Stimulated activated CD4-positive, alpha-beta T cell treated with anti-CD3 and anti-CD28 coated beads, Interleukin-15, amount 100 ng/mL, for 24 hours (primary cell): ENCODE data around the gene PDE3A.
"Not testable (repeated sequence)": the region's sequence is repeated elsewhere in the genome, so short reads cannot be mapped to it uniquely, and the experiment has no call there.

Source experiments
- DNase-seq: peaks from one replicate; pipeline ENCODE4 v3.0.0-alpha.2; 2020

Gene PDE3A

DNA sequence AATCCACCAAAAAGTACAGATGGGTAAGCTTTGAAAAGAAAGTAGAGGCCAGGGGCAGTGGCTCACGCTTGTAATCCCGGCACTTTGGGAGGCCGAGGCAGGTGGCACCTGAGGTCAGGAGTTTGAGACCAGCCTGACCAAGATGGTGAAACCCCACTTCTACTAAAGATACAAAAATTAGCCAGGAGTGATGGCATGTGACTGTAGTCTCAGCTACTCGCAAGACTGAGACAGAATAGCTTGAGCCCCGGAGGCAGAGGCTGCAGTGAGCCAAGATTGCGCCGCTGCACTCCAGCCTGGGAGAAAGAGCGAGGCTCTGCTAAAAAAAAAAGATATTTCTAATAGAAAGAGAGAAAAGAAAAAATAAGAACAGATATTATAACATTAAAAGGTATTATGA, 192.6 kb downstream of the PDE3A start:
- DNase-seq = no peak

DNA sequence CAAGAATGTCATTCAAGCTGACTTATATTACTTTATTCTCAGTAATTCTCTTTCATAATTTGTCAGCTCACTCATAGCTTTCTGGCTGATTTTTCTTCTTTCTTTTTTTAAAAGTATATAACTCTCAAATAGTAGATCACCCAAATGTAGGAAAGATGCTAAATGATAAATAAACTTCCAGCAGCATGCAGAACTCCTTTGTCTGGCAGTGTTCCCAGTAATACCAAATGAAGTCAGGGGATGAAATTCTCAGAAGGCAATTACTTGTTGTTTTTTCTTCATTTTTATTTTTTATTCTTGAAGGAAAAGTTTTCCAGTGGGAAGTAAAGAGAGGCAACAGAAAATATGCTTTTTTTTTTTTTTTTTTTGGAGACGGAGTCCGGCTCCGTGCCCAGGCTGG, 193.5 kb downstream of the PDE3A start:
- DNase-seq = no peak

DNA sequence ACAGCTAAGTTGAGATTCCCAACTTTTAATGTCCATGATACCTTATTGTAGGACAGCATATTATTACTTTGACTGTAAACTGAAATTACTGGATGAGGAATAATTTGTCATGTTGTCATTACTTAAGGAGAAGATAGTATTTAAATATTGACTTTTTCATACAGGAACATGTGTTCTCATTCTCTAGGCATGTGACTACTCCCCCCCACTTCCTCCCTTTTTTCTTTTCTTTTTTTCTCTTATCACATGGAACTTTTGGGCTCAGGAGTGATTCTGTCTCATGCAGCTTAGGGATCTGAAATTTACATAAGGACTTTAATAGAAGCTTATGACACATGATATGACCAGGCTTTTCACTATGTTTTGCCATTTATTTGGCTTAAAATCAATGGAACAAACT, 199.1 kb downstream of the PDE3A start:
- DNase-seq = no peak

DNA sequence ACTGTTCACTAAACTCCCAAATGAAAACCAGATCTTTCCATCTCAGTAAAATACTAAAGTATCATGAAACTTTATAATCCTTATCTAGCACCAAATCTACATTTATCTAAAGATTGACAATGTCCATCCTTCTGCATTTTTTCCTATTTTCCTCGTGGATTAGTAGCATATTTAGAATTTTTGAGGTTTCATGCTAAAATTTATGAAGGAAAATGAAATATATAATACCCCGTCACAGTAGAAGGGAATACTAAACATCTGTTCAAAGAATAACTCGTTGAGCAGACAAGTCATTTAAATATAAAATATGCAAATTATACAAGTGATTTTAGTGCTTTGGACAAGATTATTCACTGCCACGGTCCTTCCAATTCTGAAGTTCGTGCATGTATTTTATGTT, 204.1 kb downstream of the PDE3A start:
- DNase-seq = no peak

DNA sequence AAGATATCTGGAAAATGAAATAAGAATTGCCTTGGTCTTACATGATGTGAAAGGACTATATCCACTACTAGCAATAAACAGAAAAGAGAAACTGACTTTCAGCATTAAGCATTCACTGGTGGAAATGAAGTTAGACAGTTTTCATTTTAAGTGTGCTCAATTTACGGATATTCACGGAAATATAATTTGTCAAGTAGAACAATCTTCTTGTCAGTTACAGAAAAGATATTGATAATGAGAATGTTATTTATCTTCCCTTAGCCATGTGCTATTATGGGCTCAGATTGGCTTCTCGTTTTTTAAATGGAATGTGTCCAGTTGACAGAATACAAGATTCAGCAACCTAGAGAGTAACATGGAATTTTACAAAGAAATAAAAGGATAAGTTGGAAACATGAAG, 208.2 kb downstream of the PDE3A start:
- DNase-seq = no peak

DNA sequence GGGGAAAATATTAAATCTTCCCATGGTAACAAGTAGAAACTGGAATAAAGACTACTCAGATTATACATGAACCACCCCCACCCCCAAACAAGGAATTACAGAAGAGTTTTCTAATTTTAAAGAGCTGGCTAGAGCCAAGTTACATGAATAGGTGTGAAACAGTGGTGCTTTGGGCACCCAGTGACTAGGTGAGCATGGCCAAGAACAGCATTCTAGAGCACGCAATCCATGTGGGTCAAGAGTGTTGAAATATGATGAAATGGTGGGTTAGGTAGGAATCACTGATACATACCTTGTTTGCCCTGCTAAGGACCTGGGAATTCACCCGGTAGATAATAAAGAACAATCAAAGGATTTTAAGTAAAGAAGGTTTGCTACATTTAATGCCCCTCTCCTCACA, 208.7 kb downstream of the PDE3A start:
- no peak for DNase-seq

DNA sequence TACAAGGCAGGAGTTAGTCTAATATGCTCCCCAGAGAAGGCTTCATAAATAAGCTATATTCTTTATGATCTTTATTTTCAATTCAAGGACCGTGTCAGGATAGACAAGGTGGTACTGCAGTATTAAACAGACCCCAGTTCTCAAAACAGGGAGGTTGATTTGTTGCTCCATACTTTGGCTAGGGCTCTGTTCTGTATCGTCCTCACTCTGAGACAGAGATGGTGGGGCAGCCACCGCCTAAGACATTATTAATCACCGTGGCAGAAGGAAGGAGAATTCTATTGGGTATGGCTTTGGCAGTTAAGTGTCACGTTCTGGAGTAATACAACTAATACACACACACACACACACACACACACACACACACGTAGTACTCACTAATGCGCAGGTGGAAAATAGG, 209.8 kb downstream of the PDE3A start:
- no peak for DNase-seq

DNA sequence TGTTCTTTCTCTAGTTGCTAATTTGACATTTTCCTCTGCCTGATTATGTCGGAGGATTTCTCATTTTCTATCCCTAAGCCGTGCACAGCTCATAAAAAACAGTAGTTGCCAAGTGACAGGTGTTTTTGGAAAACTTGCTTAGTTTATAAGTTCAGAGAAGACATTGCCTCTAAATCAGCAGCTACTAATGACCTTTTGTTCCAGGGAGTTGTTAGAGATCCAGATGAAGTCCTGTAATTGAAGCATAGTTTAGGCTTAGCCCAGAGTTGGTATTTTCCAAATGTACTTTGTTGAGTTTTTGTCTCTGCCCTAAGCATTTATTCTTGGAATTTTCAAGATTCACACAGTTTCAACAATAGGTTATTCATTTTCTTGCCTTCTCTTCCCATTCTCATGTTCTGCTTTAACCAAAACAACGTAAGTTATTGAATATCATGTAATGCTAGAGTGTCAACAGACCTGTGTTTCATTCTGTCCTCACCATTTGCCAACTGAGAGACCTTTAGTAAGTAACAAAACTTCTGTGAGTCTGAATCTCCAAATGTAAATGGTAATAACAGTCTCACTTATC, 216.8 kb downstream of the PDE3A start:
- DNase-seq = no peak

DNA sequence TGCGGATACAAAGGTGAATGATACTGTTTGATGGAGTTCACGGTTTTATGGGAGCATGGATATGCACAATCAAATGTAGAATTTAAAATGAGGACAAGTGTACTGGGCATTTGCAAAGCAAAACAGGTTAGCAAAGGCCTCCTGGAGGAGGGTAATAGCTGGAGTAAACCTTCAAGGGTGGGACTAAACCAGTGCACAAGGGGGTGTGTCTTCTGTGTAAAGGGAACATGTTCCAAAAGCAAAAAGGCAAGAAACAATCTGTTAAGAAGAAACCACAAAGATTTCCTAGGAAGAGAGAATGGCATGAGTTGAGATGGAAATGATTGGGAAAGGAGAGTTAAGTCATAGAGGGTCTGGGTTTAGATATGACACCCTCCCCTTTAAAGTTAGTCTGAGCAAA, 217.6 kb downstream of the PDE3A start:
- no peak for DNase-seq

DNA sequence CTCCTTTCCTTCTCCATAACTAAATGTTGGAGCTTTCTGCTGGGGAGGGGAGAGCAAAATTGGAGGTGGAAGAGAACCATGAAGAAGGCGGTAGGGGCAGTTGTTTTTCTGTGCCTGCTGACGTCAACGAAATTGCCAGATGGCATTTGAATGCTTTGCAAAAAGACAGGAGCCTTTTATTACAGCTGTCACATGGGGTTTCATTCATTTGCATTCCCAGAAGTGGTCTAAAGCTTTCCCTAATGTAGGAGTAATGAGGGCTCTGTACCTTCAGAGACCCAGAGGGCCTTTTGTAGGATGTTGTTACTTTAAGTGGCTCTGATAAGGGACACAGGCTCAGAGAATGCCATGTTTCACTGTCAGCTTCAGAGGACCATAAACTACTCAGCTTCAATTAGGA, 219.7 kb downstream of the PDE3A start:
- DNase-seq = no peak

DNA sequence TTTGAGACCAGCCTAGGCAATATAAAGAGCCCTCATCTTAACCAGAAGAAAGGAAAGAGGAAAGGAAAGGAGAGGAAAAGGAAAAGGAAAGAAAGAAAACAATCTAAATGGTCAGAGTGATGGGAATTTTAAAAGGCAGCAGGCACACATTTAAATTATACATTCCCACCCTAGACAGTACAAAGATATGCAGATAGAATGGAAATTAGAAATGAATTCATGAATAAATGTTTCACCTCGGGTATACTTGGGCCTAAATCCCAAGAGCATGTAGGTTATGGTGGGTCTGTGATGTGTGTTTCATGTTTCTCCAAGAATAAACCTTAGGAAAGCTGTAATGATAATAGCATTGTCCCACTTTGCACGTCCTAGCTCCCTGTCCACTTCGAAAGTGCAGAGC, 222.2 kb downstream of the PDE3A start:
- no peak for DNase-seq

DNA sequence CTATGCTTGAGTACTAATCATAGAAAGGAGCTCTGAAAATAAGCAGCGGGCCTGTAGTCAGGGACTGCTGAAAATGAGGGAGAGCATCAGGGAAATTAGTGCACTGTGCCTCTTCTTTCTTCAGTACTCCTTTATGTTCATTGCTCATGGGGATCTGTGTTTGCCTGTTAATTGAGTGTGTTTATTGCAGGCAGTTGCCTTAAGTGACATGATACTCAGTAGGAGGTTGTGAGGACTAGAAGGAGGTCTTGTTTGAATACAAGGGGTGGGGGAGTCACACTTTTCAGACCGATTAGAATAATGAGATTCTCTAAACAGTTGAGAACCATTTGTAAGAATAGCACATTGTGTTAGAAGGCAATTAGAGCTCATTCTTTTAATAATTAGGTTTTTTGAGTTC, 224.2 kb downstream of the PDE3A start:
- DNase-seq = no peak

DNA sequence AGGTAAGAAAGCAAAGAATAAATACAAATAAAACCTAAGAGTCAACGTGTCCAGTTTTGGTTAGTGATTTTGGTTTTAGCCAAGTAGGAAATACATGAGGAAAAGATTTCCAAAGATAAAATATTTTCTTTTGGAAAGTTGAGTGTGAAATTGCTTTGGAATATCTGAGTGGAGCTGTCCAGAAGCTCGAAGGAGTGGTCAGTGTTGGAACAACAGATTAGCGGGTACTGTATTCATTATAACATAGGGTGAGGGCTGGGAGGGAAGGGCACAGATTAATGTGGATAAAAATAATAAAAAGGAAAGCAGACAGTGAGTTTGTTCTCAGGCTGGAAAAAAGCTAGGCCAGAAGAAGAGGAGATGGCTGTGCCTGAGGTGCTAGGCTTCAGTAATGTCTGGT, 225.3 kb downstream of the PDE3A start:
- no peak for DNase-seq

DNA sequence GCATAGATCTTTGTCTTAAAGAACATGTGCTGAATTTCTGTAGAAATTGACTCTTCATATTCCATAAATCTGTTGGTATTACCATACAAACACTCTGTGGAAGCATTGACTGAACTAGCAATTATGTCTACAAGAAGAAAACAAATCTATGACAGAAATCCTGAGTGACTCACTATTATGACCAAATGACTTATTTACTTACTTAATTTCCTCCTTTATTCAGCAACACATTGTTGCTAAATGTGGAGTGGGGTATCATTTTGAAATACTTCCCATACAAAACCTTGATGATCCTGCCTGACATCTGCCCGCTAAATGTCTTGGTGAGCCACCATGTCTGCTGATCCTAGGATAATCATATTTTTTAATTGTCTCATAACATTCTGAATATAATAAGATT, 227.7 kb downstream of the PDE3A start:
- DNase-seq = no peak

DNA sequence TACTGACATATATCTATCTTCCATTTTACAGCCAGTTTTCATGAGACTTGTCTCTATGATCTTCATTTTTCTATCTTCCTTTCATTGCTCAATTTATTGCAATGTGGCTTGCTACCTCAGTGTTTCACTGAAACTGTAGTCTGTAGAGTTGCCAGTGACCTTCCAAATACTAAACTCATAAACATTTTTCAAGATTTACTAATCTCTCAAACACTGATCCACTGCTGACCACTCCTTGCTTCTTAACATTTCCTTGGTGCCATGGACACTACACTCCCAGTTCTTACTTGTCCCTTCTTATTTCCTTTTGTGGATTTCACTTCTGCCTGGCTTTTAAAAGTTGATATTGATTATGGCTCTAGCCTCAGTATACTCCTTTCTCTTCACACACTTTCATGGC, 231.4 kb downstream of the PDE3A start:
- no peak for DNase-seq

DNA sequence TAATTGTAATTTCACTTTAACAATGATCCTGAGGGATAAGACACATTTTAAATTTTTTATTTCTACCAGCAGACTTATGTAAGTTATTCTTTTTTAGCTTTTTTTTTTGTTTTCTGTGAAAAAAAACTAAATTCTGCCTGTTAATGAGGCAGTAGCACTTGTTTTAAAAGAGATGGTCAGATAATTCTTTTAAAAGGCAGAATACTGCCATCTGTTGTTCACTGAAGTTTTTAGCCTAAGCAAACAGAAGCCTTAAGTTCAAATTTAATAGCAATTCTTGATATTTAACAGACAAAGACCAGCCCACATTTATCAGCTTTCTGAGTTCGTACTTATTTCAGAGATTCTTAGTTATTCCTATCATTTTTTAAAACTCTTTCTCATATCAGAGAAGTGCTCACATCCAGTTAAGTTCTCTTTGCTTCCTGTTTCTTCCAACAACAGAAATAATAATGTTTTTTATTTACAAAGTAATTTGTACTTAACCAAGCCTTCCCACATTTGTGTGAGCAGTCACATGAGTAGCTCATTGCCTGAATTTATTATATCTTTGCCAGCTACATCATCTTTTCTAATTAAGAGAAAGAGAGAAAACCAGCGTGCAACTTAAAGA, 233.4 kb downstream of the PDE3A start:
- DNase-seq = no peak

DNA sequence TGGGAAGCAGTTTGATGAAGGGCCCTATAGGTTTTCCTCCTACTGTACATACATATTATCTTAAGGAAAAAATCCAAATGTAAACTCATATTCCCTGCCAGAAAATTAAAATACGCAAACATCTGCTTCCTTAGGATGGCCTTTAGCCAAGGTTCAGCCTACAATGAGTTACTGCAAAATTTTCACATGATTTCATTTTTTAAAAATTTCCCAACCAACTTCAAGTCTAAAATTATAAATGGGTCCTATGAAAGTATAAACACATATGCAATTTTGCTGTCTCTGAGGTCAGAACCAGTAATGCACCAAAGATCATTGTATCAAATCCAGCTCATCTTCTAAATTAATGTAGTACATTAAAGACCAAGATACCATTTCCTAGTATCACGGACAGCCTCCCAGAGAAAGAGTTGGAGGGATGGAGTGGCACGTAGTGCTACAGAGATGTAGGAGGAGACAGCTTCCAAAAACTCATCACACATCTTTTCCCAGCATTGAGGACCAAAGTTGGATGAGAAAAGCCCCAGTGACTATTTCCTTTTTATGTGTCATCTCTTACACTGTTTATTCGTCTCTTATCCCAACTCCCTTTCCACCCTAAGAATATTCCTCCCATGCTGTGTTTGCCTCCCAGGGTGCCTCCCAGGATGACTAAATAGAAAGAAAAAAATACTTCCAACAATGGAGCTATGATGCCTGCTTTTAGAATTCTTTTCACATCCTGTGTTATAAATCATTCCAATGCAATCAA, 234.5 kb downstream of the PDE3A start:
- DNase-seq = no peak

DNA sequence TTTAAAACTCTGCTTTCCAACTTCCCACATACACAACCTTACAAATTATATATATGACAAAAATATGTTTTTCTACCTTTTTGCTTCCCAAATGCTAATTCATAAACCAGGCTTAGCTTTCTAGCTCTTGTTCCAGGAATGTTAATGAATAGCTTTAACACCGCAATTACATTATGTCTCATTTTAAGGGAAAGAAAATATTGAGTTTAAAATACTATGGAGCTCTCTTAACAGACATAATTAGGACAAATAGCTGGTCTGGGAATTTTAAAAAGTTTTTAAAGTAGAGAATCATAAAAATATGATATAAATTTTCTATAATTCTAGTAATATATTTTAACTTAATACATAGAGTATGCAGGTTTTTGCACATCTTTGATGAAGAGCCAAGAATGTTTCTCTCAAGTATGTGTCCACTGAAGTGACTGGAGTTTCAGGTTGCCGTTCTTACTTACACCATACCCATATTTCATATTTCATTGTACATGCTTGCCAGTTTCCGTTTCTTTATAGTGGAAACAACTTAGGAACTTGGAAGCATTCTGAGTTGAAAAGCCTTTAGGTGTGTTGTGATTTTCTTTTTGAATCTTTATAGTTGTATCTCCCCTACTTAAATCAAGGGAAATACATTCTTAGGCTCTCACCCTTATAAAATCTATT, 236.2 kb downstream of the PDE3A start:
- DNase-seq = no peak

DNA sequence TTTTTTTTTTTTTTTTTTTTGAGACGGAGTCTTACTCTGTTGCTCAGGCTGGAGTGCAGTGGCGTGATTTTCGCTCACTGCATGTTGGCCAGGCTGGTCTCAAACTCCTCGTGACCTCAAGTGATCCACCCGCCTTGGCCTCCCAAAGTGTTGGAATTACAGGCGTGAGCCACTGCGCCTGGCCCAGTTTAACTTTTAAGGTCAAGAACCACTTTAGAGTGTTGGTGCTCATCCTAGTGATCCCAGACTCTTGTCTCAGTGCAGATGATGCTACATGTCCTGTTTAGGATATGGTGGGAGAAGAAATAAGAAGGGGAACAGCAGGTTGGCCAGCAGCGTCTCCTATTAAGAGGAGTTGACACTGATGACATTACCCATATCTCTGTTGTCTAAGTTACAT, 246.7 kb downstream of the PDE3A start:
- DNase-seq = not testable (repeated sequence)

DNA sequence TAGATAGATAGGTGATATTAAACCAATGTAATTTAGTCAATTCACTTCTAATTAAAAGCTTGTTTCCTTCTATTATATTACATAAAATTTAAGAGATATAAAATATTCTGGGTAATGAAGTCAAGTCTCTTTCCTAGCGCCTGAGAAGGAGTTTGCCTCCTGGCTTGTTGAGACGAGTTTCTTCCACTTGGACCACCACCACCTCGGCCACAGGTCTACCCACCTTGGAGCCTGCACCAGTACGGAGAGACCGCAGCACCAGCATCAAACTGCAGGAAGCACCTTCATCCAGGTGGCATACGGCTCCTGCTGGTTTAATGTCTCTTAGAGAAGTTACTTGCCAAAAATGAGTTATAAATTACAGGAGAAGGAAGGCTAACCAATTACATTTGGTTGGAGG, 247.8 kb downstream of the PDE3A start:
- no peak for DNase-seq

DNA sequence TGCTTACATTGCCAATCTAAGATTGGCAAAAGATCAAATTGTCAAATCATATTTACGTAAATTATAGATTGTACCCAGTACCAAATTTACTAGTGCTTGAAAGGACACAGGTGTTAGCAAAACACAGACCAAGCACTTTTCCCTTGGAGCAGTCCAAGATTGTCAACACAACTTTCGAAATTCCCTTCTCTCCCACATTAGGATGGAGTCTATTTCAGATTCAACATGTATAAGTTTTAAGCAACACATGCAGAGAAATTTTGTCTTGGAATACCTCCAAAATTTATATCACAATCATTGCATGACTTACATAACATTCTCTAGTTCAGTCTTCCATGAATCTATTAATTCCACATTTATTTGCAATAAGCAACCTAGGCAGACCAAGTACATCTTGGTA, 251.9 kb downstream of the PDE3A start:
- no peak for DNase-seq

DNA sequence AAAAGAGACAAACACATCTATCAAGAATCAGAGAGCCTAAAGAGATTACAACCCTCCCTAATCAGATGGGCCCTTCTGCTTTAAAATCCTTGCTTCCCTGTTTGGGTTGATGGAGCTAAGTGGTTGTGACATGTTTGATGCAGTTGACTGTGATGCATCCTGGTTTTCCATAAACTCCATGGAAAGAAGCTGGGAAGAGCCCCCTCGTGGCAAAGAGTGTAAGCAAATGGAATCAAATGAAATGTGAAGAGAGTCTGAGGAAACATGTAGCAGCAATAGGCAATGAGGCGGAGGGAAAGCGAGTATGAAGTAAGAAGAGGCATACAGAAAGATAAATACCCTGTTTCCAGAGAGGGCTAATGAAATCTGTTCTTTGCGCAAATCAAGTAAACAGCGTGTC, 256.4 kb downstream of the PDE3A start:
- no peak for DNase-seq

DNA sequence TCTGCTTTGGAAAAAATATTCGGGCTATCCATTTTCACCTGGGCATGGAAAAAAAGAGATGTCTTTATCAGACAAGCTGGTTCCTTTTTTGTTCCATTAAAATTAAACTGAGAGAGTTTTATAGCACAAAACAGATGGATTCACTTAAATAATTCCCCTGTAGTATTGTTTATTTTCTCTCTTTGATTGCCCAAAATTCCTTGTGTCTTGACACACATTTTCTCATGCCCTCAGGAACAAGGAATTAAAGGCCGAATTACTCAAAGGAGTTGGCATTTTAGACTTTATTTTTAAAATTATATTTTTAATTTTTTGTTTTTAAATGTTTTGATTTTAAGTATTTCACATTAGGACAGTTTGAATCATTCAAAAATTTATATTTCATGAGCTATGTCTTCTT, 257.2 kb downstream of the PDE3A start:
- DNase-seq = no peak

DNA sequence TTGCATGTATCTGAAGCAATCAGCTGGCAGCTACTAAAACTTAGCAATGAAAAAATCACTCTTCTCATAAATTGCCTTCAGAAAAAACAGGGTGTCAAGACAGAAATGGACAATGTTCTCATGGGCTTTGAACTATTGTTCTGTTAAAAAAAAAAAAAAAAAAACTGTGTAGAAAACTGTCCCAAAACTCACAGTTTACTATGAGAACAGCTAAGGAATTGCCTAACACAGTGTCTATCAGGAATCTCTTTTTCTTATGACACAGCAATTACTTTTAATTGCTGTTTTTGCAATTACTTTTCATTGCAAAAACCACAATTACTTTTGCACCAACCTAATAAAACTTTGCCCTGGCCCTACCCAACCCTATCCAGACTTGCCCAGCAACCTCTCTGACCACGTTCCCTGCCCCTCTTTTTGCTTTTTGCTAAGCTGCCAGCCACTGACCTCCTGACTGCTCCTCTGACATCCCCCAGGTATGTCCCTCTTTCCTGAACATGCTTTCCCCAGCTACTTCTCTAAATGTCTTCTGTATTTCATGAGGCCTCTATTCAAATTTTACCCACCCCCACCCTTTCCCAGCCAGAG, 258.8 kb downstream of the PDE3A start:
- DNase-seq = no peak
